HL-60 (cell line): ENCODE measurements around the gene VPS13D.

Experiments used
- DNase-seq, 2 experiments: peaks; one replicate each; pipeline ENCODE4 v3.0.0-alpha.2; 2010 to 2020; ENCODE audit warnings: low read depth in 1 of 2, low spot score in 1 of 2
- H3K27ac ChIP-seq: fragments of 250-450 bp; sonication (Bioruptor Pico); replicated peaks from 2 replicates; pipeline ENCODE4 v1.5.1; 2020; ENCODE audit warnings: mild to moderate bottlenecking, moderate library complexity
- H3K27me3 ChIP-seq: fragments of 250-450 bp; sonication (Bioruptor Pico); 2 replicates; pipeline ENCODE4 v1.5.1; 2021; ENCODE audit warnings: mild to moderate bottlenecking, moderate library complexity; ENCODE audit not compliant: insufficient read depth, poor library complexity, severe bottlenecking
- H3K4me3 ChIP-seq: replicated peaks from 2 replicates; pipeline ENCODE4 v1.5.1; 2011; ENCODE audit warnings: mild to moderate bottlenecking, control low read depth, low read length; ENCODE audit not compliant: insufficient read depth
- CTCF ChIP-seq: IDR thresholded peaks from one replicate; pipeline ENCODE4 v1.5.1; 2011; ENCODE audit warnings: low read length, control low read depth, inconsistent platforms; ENCODE audit not compliant: insufficient read depth
- GABPA ChIP-seq: IDR thresholded peaks from 2 replicates; pipeline ENCODE4 v1.6.1; 2012; ENCODE audit warnings: low read depth
- POLR2AphosphoS5 ChIP-seq: IDR thresholded peaks from 2 replicates; pipeline ENCODE4 v1.6.1; 2012; ENCODE audit warnings: low read depth
- REST ChIP-seq: IDR thresholded peaks from 2 replicates; pipeline ENCODE4 v1.6.1; 2012; ENCODE audit warnings: low read depth; ENCODE audit not compliant: insufficient replicate concordance
- SPI1 ChIP-seq: IDR thresholded peaks from 2 replicates; pipeline ENCODE4 v1.6.1; 2012; ENCODE audit warnings: low read depth, mild to moderate bottlenecking, borderline replicate concordance

VPS13D gene

GRCh38 chr1:12450756-12451559 is 221.1 kb downstream of the VPS13D start:
- no peak for DNase-seq
- Histone ChIP-seq H3K27me3 (no peaks in the 10 kb centered on the region), H3K4me3 (no peak overlapping the region), H3K27ac (no peak overlapping the region)
- TF ChIP-seq POLR2AphosphoS5: no peak
- TF ChIP-seq GABPA: no peak
- TF ChIP-seq SPI1: no peak
- no peak for TF ChIP-seq REST

GRCh38 chr1:12451560-12451900 is 221.7 kb downstream of the VPS13D start:
- no peak overlapping the region for H3K27ac ChIP-seq
- H3K27me3 ChIP-seq: no peaks in the 10 kb centered on the region
- no peak overlapping the region for H3K4me3 ChIP-seq
- TF ChIP-seq CTCF (no peak), GABPA (no peak), POLR2AphosphoS5 (no peak), REST (no peak), SPI1 (no peak)
- DNase-seq: no peak

GRCh38 chr1:12452262-12452661 is 222.4 kb downstream of the VPS13D start:
- no peak for DNase-seq
- Histone ChIP-seq H3K27me3 (no peaks in the 10 kb centered on the region), H3K27ac (no peak overlapping the region), H3K4me3 (no peak overlapping the region)
- TF ChIP-seq POLR2AphosphoS5: no peak

GRCh38 chr1:12453400-12454343 is 223.8 kb downstream of the VPS13D start:
- DNase-seq: no peak
- TF ChIP-seq REST (no peak), GABPA (no peak), POLR2AphosphoS5 (no peak), SPI1 (no peak), CTCF (no peak)
- no peak overlapping the region for H3K27ac ChIP-seq

More at GRCh38 chr1:12453400-12454343, 223.8 kb downstream of the VPS13D start:
- Histone ChIP-seq H3K4me3 (no peak overlapping the region), H3K27me3 (no peaks in the 10 kb centered on the region)
